Hippocampal formation (tissue), 2 donors: ENCODE results near the gene TRAF2.
A peak's percentile ranks its signal among the peaks of the same experiment; 100 is the strongest.

Source experiments
- DNase-seq, 2 donors: peaks; one replicate each; lab custom pipeline; 2025; lab: John Stamatoyannopoulos, UW

Gene TRAF2

DNA sequence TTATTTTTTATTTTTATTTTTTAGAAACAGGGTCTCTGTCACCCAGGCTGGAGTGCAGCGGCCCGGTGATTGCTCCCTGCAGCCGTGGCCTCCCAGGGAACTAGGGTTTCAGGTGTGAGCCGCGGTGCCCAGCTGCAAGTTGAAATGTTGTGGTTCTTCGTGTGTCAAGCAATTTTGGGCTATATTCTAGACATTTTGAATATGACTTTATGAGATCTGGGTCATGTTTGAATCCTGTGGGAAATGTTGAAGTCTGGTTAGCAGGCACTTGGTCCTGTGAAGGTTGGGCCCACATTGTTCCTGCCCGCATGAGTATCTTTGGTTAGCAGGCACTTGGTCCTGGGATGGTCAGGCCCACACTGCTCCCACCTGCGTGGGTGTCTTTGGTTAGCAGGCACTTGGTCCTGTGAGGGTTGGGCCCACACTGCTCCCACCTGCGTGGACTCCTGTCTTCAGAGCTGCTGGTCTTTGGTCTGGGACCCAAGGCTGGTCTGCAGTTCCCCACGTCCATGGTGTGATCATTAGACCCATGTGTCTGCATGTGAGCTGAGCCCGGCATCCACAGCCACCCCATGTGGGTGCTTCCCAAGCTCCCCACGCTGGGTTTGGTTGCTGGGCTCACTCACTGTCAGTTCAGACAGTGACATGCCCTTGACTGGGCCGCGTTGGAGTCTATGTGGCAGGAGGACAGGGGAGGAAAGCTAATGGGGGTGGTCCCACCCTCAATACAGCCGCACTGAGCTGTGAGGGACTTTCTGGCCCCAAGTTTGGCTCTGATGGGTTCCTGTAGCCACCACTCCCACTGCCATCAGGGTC lies 51.1 kb downstream of the TRAF2 start:
- DNase-seq, result no peak

DNA sequence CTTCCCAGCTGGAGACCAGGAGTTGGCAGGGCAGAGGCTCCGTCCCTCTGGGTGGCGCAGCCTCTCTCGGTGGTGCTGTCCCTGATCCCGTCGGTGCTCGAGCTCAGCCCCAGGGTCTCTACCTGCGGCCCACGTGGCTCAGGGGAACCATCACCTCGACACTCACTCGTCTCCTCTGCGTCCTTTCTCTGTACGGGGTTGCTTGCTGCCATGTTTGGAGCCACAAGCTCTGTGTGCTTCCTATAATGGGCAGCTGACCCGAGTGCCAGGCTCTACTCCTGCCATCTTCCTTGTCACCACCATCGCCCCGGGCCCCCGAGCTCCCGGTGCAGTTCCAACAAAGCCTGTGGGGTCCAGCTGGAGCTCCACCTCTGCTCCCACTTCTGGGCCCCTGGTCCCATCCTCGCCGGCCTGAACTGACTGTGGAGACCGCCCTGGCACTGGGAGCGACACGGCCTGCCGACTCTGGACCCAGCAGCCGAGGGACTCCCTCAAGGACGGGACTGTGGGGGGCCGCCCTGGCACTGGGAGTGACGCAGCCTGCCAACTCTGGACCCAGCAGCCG lies 53.2 kb downstream of the TRAF2 start:
- no peak for DNase-seq

DNA sequence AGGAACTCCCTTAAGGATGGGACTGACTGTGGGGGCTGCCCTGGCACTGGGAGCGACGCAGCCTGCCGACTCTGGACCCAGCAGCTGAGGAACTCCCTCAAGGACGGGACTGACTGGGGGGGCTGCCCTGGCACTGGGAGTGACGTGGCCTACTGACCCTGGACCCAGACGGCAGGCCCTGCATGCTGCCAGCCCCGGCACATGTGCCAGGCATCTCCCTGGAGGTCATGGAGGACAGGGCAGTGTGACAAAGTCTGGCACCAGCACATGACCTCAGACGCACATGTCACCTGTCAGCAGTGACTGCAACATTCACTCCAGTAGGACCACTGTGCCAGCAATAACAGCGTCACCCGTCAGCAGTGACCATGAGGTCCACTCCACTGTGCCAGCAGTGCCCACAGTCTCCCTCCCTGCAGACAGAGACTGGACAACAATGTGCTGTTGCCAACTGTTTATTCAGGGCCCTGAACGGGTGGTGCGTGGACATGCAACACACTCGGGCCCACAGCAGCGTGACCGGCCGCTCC lies 53.7 kb downstream of the TRAF2 start:
- peak; percentile 38 to 77 for DNase-seq

DNA sequence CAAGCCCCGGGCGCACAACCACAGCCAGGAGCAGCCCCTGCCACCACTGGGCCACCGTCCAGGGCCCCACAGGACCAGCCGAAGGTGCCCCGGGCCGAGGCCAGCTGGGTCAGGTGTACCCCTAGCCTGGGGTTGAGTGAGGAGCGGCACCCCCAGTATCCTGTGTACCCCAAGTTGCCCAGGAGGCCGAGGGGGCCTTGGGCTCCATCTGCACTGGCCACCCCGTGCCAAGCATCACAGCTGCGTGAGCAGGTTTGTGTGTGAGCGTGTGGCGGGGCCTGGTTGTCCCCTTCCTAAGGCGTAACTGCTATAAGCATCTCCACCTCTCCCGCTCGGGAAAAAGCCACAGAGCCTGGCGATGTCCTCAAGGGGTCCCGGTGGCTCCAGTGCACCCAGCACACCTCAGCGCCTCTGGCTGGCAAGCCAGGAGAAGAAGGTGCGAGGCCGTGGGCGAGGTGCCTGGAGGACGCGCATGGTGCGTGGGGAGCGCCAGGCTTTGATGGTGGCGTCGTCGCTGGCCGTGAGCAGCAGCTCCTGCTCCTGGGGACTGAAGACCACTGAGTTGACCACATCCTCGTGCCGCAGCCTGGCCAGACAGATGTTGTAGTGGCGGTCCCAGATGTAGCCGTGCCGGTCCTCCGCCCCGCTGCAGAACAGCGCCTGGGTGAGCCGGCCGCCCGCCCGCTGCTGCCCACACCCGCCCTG lies 54.4 kb downstream of the TRAF2 start:
- no peak for DNase-seq

DNA sequence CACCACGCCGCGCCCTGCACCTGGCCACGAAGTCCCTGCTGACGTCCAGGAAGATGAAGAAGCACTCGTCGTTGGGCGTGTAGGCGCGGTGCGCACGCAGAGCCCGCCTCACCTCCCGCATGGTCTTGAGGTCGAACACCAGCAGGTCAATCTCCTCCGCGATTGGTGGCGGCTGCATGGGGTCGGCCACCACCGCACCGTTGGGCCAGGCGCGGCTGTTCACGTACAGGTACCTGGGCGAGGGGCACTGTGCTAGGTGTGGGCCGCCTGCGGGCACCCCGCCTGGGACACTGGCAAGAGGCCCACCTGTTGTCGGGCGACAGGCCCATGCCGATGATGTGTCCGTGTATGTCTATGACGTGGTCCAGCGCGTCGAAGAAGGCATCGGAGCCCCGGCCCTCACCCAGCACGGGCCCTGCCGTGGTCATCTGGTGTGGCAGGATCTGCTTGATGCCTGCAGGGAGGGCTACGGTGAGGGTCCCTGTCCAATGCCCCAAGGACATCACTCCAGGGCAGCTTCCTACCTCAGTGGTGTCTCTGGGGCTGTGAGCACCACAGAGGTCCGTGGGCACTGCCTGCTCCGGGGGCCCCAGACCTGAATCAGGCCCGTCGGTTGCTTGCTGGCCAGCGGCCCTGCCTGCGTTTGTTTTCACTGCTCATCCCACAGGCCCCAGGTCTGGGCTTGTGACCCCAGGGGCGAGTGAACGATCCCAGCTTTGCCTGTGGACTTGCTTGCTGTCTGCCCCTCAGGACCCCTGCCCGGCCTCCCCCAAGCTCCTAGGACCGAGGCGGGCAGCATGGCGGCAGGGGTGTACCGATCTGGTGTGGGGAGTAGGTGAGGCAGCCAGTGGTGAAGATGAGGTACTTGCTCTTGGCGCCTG lies 55.2 kb downstream of the TRAF2 start:
- DNase-seq, result no peak

DNA sequence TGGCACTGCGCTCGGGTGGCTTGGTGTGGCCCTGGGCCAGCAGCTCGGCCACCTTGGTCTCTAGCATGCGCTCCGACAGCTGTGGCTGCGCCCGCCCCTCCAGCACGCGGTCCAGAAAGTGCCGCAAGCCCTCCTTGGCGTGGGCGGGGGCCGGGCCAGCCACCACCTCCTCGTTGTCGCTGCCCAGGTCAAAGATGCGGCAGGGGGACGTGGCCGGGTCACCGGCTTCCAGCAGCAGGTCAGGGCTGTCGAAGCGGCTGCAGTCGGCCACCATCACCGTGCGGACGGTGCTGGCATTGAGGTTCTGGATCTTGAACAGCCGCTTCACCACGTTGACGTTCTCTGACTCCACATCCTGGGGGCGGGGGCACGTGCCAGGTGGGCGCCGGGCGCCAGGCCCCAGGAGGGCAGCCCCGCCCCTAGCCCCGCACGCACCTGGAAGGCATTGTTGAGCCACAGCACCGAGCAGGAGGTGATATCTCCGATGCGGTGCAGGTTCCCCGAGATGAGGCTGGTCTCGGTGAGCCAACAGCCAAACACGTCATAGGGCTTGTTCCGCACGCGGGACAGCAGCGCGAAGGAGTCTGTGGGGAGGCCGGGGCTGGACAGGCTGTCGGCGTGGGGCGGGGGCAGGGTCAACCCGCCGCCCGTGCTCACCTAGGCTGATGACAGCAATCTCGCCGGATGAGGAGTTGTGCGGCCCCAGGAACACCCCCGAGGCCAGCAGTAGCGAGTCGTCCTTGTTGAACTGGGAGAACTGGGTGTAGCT lies 56.0 kb downstream of the TRAF2 start:
- no peak for DNase-seq

DNA sequence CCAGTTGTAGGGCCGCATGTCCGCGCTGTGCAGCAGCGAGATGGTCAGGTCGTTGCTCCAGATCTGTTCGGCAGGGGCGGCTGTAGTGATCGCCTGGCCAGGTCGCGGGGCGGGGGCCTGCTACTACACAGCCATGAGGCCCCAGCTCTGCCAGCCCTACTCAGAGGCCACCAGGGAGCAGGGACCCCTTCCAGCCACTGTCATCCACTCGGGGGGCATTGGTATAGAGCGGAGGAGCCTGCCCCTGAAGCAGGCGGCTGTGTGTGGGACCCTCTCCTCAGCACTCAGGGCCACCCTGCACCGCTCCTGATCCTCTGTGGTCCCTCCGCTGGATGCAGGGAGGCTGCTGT lies 56.5 kb downstream of the TRAF2 start:
- DNase-seq, result no peak

DNA sequence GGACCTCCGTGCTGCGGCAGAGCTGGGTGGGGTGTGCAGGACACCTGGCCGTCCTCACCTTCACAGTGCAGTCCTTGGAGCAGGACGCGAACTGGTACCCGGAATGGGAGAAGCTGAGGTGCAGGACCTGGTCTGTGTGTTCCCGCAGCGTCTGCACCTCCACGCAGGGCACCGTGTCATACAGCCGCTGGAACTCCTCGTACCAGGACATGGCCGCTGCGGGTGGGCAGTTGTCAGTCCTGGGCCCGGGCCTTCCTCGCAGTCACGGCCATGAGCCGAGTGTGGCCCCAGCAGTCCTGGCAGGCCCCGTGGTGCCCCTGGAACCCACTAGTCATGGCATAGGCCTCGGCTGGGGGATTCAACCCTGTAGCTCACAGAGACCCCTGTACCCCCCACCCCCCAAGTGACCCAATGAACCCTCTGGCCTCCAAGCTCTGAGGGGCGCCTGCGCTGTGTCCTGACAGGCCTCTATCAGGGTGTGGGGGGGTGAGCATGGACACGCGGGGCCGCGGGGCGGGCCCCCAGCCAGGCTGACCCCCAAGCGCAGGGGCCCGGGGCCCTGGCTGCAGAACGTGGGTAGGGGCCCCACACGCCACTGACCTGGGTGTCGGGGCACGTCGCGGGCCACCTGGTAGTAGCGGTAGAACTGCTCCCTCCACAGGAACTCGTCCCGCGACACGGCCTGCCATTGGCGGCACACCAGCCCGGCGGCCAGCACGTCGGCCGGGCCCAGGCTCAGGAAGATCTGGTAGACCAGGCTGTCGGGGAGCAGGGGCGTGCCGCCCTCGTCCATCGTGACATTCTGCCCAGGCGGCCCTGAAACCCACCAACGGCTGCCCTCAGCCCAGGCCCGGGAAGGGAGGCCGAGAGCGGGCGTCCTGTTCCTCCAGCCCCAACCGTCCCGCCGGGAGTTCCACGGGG lies 57.2 kb downstream of the TRAF2 start:
- DNase-seq, result no peak

DNA sequence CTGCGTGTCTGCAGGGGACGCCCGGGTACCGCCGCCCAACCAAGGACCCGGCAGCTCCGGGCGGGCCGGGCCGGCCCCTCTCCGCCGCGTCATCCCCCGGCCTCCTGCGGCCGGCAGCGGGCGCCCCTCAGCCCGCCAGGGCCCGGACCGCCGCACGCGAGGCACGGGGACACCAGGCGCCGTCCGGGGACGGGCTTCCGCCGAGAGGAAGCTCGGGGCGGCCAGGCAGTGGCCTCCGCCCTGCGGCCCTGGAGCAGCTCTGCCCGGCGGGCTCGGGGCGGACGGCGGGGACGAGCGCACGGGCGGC lies 57.8 kb downstream of the TRAF2 start:
- no peak for DNase-seq

DNA sequence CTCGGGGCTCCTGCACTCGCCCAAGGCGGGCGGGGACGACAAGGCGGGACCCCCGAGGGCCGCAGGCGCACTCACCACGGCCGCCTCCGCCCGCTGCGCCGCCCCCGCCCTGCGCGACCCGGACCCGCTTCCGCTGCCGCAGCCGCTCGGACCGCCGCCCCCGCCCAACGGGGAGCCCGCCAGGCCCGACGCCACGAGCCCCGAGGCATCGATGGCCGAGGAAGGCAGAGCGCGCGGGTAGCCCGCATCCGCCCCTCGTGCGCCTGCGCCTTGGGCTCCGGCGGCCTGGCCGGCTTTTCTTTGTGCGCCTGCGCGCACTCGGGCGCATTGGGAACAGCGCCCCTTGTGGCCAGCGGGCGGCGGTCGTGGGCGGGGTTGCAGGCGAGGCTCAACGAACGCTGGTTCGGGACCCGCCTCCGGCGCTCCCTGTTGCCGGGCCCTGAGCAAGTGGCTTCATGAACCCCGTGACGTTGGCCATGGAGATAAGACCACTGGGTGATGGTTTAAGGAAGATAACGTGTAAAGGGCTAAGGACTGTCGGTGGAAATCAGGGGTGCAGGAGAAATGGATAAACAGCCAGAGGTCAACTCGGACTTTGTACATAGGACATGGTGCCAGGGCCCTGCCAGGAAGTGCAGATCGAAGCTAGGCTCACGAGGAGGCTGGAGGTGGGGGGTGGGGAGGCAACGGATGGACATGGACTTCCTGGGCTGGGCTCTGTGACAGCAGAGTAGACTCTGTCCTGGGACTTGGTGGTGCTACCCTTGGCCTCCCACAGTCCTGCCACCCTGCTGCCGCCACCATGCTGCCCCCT lies 58.4 kb downstream of the TRAF2 start, which contains the start of the genes C8G and FBXW5:
Gene C8G, plus strand, starts transcription at position 725 of the 814 bp plus-strand sequence. Its CDS starts 78 bp downstream, at position 803.
Gene FBXW5, minus strand, starts transcription at position 220 of the 814 bp plus-strand sequence. CDS start 655 bp downstream, outside the sequence.
- DNase-seq, result peak; percentile 88 to 89

DNA sequence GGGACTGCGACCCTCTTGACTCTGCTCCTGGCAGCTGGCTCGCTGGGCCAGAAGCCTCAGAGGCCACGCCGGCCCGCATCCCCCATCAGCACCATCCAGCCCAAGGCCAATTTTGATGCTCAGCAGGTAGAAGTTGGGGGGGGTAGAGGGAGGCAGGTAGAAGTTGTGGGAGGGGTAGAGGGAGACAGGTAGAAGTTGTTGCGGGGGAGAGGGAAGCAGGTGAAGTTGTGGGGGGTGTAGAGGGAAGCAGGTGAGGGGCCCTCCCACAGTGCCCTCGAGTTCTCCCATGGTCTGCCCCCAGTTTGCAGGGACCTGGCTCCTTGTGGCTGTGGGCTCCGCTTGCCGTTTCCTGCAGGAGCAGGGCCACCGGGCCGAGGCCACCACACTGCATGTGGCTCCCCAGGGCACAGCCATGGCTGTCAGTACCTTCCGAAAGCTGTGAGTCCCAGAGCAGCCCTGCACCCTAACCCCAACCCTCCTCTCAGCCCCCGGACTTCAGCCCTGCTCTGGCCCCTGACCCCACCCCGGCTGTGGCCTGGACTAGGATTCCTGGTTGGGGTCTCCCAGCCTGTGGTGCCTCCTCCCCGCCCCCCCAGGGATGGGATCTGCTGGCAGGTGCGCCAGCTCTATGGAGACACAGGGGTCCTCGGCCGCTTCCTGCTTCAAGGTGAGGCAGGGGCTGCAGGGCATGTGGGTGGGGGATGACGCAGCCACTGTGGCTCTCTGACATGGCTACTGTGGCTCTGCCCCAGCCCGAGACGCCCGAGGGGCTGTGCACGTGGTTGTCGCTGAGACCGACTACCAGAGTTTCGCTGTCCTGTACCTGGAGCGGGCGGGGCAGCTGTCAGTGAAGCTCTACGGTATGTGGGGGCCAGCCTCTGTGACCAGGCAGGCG lies 59.3 kb downstream of the TRAF2 start:
- DNase-seq, result no peak

DNA sequence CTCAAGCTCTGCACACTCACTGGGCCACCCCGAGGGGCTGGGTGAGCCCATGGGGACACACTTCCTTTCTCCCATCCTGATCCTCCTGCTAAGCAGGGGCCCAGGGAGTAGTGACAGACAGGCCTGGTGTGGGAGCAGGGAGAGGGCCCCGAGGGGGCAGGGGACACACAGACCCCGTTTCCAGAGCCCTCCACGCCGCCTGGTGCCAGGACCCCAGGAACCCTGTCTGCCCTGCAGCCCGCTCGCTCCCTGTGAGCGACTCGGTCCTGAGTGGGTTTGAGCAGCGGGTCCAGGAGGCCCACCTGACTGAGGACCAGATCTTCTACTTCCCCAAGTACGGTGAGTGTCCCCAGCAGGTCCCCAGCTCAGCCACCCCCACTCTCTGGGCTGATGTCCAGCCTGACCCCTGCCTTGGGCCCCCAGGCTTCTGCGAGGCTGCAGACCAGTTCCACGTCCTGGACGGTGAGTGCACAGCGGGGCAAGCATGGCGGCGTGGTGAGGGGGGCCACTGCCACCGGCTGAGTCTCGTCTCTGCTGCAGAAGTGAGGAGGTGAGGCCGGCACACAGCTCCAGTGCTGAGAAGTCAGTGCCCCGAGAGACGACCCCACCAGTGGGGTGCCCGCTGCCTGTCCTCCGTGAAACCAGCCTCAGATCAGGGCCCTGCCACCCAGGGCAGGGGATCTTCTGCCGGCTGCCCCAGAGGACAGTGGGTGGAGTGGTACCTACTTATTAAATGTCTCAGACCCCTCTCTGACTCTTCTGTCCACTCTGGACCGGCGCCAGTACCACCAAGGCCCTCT lies 60.1 kb downstream of the TRAF2 start:
- DNase-seq, result no peak

DNA sequence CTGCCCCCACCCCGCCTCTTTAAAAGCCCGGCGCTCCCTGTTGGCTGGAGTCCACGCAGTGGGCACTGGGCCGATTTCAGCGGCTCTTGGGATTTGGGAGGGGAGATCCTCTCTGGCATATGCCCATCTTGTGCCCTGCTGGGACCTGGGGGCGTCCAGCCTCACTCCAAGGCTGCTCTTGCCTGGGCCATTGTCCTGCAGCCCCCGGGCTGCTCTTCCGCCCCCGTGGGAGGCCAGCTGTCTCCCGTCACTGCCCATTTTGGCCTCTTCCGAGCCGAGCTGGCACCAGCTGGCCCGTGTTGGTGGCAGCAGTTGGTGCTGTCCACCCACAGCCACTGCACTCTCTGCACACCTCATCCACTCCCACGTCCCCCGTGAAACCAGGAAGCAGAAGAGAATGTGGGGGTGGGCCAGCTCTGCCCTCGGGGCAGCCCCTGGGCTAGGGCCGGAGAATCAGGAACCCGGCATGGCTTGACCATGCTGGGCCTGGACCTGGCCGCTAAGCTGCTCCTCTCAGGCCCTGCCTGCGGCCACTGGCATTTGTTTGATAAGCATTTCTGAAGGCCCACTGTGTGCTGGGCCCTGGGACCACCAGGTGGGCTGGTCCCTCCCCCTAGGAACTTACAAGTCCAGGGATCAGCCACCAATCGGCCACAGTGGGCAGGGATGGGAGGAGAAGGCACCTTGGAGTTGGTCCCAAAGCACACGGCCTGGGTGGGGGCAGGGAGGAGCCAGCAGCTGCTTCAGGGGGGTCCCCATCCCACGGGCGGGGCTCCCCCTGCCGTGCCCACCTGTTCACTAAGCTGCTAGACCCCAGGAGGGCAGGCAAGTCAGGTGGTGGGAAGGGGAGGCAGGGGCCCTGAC lies 60.9 kb downstream of the TRAF2 start:
- peak in 1 of 2 donors; percentile 44 for DNase-seq

DNA sequence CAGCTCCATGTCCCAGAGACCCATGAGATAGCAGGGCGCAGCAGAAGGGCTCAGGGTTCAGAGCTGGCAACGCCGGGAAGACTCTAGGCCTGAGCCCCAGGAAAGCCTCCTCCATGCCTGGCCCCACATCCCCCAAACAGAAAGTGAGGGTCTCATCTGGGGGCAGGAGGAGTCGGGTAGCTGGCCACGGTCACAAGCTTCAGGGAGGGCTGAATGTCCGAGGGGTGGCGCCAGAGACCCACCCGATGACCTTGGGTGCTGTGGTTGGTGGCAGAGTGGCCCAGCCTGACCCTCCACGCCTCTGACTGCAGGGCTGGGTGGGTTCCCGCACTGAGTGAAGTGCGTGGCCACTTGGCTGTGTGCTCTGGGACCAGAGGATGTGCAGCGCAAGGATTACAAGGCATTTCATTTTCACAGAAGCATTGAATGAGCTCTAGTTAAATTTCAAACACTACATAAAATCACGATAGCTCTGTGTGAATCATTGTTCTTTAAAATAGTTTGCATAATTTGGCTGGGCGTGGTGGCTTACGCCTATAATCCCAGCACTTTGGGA lies 61.7 kb downstream of the TRAF2 start:
- peak; percentile 38 to 66 for DNase-seq

DNA sequence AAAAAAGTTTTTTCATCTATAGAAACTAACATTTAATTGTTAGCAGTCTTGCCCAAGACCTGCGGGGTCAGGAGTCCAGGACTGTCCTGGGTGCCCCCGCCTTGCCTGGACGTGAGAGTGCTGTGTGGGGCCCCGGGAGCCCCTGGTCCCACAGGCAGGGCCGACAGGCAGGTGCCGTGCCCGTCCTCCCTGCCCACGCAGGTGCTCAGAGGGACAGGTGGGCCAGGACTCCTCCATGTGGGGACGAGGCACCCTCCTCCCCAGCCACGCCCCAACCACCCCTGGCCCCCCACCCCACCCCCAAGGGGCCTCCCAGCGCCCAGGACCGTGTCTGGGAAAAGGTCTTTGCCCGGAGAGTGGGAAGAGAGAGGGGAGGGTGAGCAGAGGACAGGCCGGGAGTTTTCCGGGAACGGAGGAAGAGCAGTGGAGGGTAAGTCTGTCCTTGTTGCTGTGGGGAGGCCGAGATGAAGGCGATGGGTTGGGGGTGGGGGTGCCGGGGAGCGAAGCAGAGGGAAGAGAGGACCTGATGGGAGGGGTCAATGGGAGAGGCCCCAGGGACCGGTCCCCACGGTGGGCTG lies 63.0 kb downstream of the TRAF2 start:
- peak in 1 of 2 donors; percentile 51 for DNase-seq
